ENCODE measurements around the gene CLTCL1.

- no peak for TF ChIP-seq SPI1 (IDR thresholded peaks at IDR 0.05; ENCODE audit: borderline replicate concordance, low read depth, low read length)
- no peak for TF ChIP-seq JUNB (CRISPR knock-in tag; conservative IDR thresholded peaks at IDR 0.05)
- TF ChIP-seq ZNF589 (CRISPR knock-in tag; IDR thresholded peaks at IDR 0.05; ENCODE audit: low read depth) = no peak
- no peak for TF ChIP-seq SIN3A (IDR thresholded peaks at IDR 0.05; ENCODE audit: borderline replicate concordance in 2 of 2, control insufficient read depth in 1 of 2, low read depth in 2 of 2, low read length in 2 of 2)
- no peak for TF ChIP-seq CTCF (IDR thresholded peaks at IDR 0.05 in 2 of 3, conservative IDR thresholded peaks at IDR 0.05 in 1 of 3; ENCODE audit: insufficient read depth in 2 of 3, low read depth in 1 of 3, low read length in 3 of 3)
- TF ChIP-seq POLR2A (conservative IDR thresholded peaks at IDR 0.05) = no peak
- no peak for TF ChIP-seq SREBF1 (IDR thresholded peaks at IDR 0.05; ENCODE audit: borderline replicate concordance, low read depth, low read length)
- TF ChIP-seq POLR2G (IDR thresholded peaks at IDR 0.05; ENCODE audit: low read depth, low read length) = no peak
Observed at GRCh38 chr22:19228179-19228578, 63.3 kb downstream of the CLTCL1 start.
